ENCODE data around the gene SLC24A3.
A peak's percentile ranks its signal among the peaks of the same experiment; 100 is the strongest.
"Not testable (repeated sequence)": the region's sequence is repeated elsewhere in the genome, so short reads cannot be mapped to it uniquely, and the experiment has no call there.

The SLC24A3 gene

DNA sequence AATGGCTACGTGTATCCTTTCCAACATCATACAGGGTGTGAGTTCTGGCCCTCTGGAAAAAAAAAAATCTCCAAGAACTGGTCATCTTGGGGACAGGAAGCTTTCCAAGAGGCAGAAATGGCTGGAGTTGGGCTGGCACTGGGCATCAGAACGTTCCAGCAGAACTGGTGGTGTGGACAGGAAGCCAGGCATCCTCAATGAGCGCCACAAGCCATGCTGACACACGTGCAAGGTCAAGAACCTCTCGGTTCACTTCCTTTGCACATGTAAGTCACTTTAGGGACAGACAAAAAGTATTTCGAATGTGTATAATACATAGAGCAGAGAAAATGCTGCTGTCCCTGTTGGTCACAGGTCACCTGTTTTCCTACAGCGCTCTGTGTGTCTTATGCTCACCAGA, 518.3 kb downstream of the SLC24A3 start:
- DNase-seq = no peak

DNA sequence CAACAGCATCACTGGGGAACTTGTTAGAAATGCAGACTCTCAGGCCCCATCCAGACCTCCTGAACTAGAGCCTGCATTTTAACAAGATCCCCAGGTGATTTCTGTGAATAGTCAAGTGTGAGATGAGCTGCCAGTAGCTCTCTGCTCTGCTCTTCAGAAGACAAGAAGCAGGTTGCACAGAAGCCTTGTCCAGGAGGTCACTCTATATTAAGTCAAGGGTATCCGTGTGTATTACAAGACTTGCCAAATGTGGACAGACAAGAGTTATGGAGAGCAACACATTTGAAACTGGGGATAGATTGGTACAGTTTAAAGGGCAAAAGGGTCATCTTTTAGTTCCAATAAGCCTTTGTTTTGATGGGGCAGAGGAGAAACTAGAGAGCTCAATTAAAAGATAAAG, 522.4 kb downstream of the SLC24A3 start:
- DNase-seq = no peak

- peak; percentile 93 for DNase-seq
Measured at GRCh38 chr20:19735446-19735845, 523.0 kb downstream of the SLC24A3 start.

DNA sequence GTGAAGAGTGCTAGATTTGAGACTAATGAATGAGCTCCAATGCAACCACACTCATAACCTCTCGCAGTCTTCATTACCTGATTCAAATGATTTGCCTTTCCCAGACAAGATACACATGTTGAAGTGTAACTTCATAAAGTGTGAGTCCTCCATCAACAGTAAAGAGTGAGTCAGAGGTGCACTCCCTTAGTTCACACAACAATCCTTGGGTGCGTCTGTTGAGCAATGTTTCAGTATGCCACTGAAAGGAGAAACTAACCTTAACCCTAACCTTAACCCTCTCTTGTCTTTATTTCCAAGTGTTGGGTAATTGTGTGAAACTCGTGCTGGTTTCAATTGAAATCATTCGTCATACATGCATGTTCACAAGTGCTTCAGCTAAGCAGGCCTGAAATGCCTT, 524.6 kb downstream of the SLC24A3 start:
- DNase-seq = no peak

GRCh38 chr20:19738951-19739350, 526.5 kb downstream of the SLC24A3 start:
- DNase-seq = no peak

DNA sequence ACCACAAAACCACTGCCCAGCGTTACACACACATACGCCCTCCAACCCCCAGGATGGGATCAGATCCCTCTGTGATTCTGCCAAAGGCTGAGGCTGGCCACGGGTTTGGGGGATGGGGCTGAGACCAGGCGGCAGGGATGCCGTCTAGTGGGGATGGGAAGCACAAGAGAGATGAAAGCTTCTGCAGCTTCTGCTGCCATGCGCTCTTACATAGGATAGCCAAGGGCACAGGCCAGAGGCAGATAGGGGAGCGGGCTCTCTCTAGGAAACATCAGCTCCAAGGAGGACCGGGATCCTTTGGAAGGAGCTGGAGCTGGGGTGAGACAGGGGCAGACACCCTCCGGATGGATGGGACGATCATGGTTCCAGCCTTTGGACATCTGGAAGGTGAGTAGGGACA, 526.9 kb downstream of the SLC24A3 start:
- no peak for DNase-seq

- DNase-seq = no peak
Measured at GRCh38 chr20:19740512-19740911, 528.1 kb downstream of the SLC24A3 start.

DNA sequence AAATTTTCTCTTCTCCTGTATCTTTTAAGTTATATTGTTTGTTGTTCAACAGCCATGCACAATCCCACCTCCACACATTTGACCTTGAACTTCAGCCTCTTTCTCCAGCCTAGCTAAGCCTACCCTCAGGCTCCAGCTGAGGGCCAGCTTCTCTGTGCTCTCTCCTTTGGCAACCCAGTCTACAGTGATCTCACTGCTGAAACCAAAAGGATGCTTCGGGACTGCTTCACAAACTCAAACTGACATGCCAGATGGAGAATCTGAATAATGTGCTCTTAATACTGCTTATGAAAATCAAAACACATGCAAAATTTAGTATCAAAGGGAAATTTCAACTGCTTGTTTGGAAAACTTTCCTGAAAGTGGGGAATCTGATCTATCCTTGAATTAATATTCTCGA, 529.5 kb downstream of the SLC24A3 start:
- DNase-seq = no peak

GRCh38 chr20:19742974-19743639, 530.7 kb downstream of the SLC24A3 start:
- no peak for DNase-seq

DNA sequence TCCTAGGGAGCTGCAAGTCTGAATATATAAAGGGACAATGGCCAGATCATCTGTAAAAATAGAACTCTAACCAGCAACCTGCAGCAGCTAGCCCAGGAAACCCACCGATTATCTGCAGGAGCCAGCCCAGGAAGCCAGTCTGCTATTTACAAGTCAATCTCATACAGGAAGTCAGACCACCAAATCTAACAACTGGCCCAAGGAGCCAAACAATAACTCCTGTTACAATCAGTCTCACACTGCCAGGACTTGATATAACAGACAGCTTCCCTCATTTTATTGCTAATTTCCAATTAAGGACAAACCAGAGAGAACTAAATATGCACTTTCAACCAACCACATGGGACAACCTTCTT, 531.2 kb downstream of the SLC24A3 start:
- no peak for DNase-seq

DNA sequence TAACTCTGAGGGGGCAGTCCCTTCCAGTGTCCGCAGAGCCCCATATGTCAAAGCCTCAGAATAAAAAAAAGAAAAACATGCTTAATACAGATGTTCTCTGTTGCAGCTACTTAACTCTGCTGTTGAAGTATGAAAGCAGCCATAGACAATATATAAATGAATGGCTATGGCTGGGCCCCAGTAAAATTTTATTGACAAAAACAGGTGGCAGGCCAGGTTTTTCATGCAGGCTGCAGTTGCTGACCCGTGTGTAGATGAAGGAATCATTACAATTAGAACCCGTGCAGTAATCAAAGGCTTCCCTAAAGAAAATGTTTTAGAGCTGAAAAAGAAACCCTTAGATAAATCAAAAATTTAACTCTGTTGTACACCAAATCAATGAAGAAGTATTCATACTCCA, 532.7 kb downstream of the SLC24A3 start:
- DNase-seq = no peak

DNA sequence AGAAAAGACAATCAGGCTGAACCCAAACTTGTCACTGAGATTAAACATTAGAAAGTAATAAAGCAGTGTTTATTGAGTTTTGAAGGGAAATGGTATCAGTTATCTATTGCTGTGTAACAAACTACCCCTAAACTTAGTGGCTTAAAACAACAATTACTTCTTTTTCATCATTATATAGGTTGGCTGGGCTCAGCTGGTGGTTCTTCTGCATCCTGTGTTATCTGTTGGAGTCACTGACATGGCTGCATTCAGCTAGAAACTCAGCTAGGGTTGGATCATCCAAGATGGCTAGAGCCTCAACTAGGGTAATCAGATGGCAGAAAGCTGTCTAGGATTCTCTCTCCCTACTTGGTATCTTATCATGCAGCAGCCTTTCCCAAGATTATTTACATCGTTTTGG, 533.1 kb downstream of the SLC24A3 start:
- no peak for DNase-seq

DNA sequence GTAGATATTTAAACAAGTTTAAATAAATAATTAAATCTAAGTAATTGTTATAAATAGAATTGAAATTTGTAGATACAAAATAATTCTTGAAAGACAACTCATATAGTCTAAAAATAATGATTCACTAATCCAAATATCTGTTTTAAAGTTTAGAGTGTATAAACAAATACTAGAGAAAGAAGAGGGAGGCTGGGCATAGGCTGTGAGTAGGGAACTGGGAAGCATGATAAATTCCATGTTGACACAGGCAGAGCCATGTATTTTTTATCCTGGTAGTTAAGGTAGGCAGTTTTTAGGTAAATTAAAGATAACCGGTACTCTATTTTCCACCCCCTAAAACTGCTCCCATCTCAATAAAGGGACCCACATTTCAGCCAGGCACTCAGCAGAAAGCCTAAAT, 534.0 kb downstream of the SLC24A3 start:
- DNase-seq = no peak

- DNase-seq = no peak
Measured at GRCh38 chr20:19747903-19748302, 535.5 kb downstream of the SLC24A3 start.

DNA sequence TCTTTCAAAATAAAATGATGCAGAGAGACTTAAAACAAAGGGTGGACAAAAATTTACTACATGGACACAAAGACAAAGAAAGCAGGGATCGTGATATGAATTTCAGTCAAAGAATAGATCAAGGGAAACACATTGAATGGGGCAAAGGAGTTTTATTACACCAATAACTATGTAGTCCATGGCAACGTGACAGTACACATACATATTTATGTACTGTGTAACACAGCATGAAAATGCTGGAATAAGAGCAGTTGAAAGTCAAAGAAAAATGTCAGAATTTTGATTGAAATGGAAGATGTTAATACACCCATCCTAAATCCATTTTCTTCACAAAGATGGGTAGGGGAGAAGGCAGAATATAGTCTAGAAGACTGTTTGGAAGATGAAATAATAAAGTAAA, 536.2 kb downstream of the SLC24A3 start:
- no peak for DNase-seq

GRCh38 chr20:19749618-19750071, 537.2 kb downstream of the SLC24A3 start:
- DNase-seq = no peak

DNA sequence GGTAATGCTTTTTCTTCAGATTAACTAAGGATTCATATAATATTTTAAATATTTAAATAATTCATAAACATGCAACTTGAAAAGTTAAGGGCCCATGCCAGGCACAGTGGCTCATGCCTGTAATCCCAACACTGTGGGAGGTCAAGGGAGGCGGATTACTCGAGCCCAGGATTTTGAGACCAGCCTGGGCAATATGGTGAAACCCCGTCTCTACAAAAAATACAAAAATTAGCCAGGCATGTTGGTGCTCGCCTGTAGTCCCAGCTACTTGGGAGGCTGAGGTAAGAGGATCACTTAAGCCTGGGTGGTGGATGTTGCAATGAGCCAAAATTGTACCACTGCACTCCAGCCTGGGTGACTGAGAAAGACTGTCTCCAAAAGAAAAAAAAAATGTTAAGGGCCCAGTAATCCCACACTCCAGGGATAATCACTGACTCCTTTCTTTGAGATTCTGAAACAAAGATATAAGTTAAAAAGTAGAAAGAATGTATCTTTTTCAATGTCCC, 537.7 kb downstream of the SLC24A3 start:
- DNase-seq = no peak

DNA sequence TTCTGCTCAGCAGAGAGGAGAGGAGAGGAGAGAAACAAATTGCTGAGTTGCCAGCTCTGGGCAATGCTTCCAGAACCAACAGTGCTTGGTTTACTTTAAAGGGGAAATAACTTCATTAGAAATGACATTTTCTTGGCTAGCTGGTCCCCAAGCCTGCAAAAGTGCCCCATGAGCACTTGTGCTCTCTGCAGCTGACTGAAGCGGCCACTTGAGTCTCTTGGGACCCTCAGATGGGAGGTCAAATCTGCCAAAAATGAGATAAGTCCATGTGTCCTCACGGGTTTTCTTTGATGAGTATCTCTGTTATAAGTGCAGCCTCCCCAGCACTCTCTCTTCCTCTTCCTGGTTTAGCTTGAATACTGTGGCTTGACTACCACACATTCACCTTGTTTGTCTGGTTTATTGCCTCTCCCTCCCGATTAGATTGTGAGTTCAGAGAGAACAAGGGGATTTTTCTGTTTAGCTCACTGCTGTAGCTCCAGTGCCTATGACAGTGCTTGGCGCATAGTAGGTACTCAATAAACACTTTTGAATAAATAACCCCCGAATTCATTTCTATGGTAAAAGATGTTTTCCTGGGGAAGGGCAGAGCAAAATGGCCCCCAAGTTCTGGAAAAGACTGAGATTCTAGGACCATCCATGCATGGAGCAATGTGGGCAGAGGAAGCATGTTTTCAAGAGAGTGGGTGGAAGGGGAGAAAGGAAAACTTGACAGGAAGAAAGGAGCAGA, 538.6 kb downstream of the SLC24A3 start:
- no peak for DNase-seq

DNA sequence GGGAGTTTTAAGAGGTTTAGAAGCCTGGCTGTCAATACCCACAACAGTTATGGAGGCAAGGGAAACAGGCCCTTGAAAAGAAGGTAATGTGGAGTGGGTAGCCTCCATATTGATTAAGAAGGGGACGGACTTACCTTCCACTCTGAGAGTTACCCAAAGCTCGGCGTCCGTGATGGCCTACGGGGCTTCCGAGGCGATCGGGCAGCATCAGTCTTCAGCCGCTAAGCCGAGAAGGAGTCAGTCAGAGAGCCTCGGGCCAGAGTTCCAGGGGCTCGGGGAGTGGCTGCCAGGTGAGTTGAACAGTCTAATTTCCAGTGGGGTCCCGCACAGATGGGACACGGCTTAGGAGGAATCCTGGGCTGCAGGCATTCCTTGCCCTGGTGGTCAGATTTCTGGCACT, 541.8 kb downstream of the SLC24A3 start:
- not testable (repeated sequence) for DNase-seq

DNA sequence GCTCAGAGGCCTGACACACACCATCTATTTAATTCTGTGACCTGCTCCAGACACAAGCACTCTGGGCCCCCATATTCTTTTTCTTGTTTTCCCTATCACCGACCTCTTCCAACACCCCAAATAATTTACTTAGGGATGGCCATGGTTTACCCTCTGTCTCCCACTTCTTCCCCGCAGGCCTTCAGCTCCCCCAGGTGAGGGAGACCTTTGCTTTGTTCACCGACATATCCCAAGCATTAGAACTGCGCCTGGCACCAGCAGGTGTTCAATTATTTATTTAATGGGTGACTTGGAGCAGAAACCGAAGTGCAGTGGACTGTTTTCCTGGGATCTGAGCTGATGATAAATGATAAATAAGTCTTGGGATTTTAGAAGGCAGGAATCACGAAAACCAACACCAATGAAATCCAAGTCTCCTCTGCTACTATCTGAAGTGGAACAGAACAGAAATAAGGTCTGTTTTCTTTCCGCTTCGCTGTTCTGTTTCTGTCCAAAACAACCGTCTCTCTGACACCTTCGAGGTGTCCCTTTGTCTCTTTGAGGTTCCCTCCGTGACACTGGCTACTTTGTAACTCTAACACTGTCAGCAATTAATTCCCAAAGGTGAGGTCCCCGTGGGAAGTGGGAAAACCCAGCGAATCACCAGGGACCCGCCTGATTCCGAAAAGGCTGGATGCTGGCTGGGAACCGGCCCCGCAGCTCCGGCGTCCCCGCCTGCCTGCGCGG, 544.5 kb downstream of the SLC24A3 start:
- peak; percentile 34 for DNase-seq

DNA sequence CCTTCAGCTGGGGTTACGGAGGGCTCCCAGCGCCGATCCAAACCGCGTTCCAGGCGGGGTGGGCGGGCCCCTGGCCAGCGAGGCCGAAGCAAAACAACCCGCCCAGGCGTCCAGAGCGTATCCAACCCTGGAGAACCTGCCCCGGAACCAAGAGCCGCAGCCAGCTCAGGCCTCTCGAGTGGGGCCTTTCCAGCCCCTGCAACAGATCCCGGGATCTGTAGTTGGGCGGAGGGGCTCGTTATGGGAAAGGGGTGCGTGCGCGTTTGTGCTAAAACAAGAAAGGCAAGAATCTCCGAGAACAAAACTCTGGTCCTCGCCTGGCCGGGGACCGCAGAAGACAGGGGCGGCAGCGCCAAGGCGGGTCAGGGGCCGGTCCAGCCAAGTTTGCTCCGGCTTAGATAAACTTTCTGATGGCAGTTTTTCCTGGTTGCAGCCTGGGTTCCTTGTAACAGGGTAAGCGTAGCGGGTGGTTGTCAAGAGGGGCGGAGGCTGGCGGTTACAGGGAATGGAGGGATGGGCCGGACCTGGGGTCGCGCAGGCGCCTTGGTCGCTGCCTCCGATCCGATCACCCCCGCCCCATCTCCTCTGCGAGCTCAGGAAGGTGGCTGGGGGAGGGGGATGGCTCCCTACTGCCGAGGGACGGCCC, 545.2 kb downstream of the SLC24A3 start:
- DNase-seq = peak; percentile 91

- no peak for DNase-seq
Measured at GRCh38 chr20:19758133-19758500, 545.7 kb downstream of the SLC24A3 start, which contains the start of gene RIN2. TSS of gene RIN2 (plus strand) at chr20:19758258. CDS start at chr20:19889602, 131,344 bp downstream.

All from NCI-H1694 (cell line).